Ovary (tissue), 3 donors: ENCODE data around the gene HP.

ENCODE experiments used
- EP300 ChIP-seq: sonication (generic); formaldehyde crosslinking; IDR thresholded peaks from one replicate; pipeline ENCODE4 v1.6.1; 2017; ENCODE audit warnings: antibody characterized with exemption
- POLR2A ChIP-seq: fragments of 450-650 bp; IDR thresholded peaks from one replicate; pipeline ENCODE4 v1.6.1; 2017; ENCODE audit warnings: antibody characterized with exemption, mild to moderate bottlenecking, moderate library complexity
- TF ChIP-seq, protein P1 (sequence below), 3 donors: fragments of 450-650 bp in 2 of 3; fragments of 200-600 bp in 1 of 3; IDR thresholded peaks; one replicate each; pipeline versions ENCODE4 v1.5.1 to v1.8.0; 2016 to 2022; ENCODE audit warnings: antibody characterized with exemption in 3 of 3, mild to moderate bottlenecking in 1 of 3
- donor health status: DM: no; HTN: no; CAD: no.

DNA sequence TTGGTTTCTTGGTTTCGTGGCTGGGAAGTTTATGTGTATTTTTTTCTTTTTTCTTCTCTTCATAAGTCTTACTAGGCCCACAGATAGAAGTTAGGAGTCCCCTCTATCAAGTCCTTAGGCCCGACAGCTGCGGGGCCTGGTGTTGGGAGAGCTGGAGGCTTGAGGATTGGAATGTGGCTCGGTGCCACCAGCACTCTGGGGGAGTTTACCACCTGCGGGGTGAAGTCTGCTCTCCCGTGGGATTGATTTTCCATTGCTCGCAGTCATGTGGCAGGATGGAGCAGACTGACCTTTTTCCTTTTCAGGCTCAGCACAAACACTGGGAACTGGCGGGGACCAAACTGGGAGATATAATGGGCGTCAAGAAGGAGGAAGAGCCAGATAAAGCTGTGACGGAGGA lies 46.9 kb downstream of the HP start:
- TF ChIP-seq POLR2A (no peak), EP300 (no peak)
- TF ChIP-seq, protein P1, sequence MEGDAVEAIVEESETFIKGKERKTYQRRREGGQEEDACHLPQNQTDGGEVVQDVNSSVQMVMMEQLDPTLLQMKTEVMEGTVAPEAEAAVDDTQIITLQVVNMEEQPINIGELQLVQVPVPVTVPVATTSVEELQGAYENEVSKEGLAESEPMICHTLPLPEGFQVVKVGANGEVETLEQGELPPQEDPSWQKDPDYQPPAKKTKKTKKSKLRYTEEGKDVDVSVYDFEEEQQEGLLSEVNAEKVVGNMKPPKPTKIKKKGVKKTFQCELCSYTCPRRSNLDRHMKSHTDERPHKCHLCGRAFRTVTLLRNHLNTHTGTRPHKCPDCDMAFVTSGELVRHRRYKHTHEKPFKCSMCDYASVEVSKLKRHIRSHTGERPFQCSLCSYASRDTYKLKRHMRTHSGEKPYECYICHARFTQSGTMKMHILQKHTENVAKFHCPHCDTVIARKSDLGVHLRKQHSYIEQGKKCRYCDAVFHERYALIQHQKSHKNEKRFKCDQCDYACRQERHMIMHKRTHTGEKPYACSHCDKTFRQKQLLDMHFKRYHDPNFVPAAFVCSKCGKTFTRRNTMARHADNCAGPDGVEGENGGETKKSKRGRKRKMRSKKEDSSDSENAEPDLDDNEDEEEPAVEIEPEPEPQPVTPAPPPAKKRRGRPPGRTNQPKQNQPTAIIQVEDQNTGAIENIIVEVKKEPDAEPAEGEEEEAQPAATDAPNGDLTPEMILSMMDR (IDR thresholded peaks at IDR 0.05), result no peak
